Measurements from ENCODE around the gene C11orf68.

C11orf68 gene

DNA sequence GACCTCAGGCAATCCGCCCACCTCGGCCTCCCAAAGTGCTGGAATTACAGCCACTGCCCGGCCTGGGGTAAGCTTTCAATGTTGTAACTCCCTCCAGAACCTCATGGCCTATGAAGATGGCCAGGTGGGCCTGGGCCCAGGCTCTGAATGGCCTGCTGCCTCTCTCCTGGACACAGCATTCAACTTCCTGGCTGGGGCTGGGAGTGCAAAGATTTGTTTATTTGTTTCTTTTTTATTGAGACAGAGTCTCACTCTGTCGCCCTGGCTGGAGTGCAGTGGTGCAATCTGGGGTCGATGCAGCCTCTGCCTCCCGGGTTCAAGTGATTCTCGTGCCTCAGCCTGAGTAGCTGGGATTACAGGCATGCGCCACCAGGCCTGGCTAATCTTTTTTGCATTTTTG, 25.9 kb upstream of the C11orf68 start:
- DNase-seq (ENCODE audit: low read depth in 3 of 3), result no peak

DNA sequence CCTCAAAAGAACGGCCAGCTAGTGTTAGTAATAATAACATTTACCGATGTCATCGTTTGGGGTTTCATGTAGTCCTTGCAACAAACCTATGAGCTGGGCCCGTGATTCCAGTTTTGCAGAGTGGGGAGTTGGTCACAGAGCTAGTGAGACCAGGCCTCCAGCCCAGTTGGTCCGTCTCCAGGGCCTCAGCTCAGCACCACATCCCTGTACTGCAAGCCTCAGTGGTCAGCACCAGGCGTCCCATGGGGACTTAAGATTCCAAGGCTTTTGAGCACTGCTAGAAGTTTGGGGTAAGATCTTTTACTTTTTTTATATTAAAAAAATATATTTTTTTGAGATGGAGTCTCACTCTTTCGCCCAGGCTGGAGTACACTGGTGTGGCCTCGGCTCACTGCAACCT, 25.3 kb upstream of the C11orf68 start:
- no peak for DNase-seq (ENCODE audit: low read depth in 3 of 3)

DNA sequence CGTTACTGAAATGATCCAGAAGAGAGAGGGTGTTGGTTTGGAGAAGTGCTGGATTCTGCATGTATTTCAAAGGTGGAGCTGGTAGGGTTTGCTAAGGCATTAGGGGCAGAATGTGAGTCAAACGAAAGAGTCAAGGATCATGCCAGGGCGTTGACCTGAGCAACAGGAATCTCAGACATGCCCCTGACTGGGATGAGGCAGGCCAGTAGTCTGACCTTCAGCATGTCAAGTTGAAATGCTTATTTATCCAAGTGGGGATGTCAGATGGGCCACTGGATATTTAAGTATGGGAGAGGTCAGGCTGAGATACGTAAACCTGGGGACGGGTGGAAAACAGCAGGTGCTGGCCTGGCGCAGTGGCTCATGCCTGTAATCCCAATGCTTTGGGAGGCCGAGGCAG, 23.7 kb upstream of the C11orf68 start:
- DNase-seq (ENCODE audit: low read depth in 3 of 3), result no peak

DNA sequence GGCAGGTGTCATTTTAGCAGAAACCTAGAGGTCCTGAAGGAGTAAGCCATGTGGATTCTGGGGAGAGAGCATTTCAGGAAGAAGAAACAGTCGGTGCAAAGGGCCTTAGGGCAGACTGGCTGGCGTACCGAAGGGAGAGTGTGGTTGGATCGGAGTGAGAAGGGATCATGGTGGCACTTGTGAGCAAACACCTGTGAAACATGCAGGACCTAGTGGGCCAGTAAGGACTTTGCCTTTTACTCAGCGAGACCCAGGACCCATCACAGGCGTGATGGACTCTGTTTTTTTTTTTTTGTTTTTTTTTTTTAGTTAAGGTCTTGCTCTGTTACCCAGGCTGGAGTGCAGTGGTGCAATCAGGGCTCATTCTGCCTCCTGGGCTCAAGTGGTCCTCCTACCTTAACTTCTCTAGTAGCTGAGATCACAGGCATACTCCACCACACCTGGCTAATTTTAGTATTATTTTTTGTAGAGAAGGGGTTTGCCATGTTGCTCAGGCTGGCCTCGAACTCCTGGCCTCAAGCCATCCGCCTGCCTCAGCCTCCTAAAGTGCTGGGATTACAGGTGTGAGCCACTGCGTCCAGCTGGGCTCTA, 23.0 kb upstream of the C11orf68 start:
- DNase-seq (ENCODE audit: low read depth in 3 of 3), result no peak

DNA sequence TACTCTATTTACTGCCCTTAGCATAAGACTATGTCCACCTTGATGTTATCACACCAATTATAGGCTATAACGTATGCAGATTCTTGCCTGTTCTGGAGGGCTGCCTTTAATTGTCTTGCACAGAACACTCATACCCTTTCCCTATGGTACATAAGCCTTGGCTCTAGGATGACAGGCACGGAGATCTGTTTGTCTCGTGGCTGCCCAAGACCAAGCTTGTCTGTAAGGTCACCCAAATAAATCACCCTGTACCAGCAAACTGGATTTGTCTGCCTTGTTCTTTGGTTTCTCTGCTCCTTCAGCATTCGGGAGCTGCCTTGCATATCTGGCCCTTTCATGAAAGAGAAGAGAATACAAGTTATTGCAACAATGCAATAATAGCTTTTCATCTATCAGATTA, 18.9 kb upstream of the C11orf68 start:
- DNase-seq (ENCODE audit: low read depth in 3 of 3), result no peak

DNA sequence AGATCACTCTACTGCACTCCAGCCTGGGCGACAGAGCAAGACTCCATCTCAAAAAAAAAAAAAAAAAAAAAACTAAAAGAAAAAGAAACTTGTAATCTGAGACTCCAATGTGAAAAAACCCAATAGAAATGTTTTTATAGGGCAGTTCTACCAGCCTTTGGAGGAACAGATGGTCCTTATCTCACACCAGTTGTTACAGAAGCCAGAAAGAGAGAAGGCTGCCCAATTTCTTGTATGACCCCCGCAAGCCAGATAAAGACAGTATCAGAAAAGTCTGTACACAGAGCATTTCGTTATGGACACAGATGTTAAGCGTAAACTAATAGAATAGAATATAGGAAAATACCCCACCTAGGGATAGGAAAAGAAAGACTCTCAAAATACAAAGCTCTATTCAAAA, 15.2 kb upstream of the C11orf68 start:
- no peak for DNase-seq (ENCODE audit: low read depth in 3 of 3)

DNA sequence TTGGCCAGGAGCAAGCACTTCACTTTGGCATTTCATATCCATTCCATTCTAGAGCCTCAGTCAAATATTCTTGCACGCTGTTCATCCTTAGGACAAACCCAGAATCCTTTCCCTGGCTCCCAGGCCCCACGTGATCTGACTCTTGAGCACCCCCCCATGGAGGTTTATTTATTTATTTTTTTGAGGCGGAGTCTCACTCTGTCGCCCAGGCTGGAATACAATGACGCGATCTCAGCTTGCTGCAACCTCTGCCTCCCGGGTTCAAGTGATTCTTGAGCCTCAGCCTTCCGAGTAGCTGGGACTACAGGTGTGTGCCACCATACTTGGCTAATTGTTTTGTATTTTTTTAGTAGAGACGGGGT, 13.7 kb upstream of the C11orf68 start:
- no peak for DNase-seq (ENCODE audit: low read depth in 3 of 3)

DNA sequence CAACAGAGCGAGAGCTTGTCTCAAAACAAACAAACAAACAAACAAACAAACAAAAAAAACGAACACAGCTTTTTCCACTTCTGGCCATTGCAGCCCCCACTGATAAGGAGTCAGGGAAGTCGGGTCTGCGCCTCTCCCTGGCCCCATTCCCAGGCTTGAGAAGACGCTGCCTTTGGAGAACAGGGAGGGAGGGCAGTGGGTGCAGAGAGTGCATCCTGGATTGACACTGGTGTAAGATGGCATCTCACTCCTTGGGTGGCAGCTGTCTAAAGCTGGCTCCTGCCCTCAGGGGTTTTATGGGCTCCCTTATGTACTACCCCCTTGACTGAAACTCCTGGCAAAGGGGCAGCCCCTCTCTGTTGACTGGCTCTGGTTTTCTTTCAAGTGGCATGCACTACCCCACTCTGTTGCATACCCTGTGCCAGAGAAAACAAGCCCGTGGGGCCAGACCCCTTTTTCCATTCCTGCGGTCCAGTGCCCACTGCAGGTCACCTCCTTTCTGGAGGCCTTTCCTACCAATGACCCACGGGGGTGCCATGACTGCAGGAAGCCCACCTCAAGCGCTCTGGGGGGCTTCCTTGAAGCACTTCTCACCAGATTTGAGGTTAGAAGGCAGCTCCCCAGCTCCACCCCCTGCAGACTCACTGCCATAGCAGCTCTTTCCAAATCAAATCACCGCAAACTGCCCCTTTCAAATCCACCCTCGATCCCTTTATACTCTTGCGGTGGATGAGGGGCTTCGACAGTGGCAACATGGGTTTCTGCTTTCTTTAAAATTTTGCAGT, 13.1 kb upstream of the C11orf68 start:
- DNase-seq (ENCODE audit: low read depth in 3 of 3), result no peak

DNA sequence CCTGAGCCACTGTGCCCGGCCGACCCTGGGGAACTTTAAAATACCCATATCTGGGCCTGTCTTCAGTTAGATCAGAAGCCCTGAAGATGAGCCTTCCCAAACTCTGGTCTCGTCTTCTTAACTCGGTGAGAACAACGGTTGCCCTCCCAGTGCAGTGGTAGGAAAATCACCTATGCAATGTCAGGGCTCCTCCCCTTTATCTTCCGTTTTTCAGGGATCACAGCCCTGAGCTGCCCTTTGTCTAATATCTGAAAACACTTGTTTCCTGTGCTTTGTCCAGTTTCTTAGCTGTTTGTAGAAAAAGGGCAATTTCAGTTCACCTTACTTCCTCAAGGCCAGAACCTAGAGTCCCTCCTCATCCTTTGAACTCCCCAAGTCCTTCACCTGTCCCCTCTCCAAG, 9.8 kb upstream of the C11orf68 start:
- no peak for DNase-seq (ENCODE audit: low read depth in 3 of 3)

DNA sequence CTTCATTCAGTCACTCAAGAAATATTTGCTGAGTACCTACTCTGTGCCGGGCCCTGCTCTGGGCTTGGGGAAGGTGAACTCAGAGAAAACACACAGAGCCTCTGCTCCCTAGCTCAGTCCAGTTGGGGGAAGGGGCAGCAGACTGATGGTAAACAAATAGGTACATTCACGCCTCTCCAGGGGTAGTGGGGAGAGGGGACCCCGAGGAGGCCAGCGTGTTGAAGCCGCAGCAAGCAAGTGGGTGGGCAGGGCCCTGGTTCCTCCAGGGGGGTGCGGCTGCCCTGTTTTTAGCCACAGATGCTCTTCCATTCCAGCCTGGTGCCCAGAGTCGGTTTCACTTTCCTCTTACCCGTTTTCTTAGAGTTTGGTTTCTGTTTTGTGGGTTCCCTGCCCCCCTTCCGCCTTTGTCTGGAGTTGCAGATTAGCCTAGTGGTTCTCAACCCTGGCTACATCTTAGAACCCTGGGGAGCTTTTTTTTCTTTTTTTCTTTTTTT, 9.1 kb upstream of the C11orf68 start:
- peak; percentile 54 to 68 (median 59) for DNase-seq (ENCODE audit: low read depth in 3 of 3)

DNA sequence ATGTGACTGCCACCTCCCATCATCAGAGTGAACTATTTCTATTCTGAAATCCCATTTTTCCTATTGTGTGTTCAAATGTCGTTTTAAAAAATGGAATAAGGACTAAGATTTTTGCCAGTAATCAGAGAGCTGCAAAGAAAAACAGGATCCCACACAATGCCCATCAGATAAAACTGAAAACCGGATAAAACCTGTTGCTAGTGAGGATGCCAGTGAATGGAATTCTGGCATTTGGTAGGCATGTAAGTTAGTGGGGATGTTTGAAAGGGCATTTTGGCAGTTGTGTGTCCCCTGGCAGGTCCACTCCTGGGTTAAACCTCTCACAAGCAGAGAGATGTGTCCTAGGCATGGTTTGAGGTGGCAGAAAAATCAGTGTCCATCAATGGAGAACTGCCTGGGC, 6.5 kb upstream of the C11orf68 start:
- no peak for DNase-seq (ENCODE audit: low read depth in 3 of 3)

DNA sequence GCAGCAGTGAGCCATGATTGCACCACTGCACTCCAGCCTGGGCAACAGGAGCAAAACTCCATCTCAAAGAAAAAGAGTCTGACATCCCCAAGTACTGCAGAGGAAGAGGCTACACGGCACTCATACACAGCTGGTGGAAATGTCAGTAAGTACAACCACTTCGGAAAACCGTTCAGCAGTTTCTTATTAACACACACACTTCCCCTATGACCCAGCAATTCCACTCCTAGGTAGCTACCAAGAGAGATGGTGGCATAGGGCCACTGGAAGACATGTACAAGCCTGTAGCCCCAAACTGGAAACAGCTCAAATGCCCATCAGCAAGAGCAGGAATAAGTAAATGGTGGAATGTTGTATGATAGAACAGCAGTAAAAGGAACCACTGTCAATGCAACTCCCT, 3.7 kb upstream of the C11orf68 start:
- DNase-seq (ENCODE audit: low read depth in 3 of 3), result no peak

DNA sequence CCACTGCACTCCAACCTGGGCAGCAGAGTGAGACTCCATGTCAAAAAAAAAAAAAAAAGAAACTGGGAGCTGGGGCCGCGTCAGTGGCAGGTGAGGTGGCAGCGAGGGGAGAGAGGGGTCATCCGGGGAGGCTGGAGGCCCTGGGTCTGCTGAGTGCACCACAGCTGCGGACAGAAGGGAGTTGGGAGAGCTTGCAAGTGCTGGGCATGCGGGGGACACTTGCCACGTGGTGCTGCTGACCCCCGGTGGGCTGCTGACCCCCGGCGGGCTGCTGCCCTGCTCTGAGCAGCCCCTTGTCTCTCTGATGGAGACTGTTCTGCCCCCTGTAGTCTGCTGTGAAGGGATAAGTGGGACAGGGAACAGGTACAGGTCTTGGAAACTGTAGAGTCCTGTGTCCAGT, 3.0 kb upstream of the C11orf68 start:
- no peak for DNase-seq (ENCODE audit: low read depth in 3 of 3)

DNA sequence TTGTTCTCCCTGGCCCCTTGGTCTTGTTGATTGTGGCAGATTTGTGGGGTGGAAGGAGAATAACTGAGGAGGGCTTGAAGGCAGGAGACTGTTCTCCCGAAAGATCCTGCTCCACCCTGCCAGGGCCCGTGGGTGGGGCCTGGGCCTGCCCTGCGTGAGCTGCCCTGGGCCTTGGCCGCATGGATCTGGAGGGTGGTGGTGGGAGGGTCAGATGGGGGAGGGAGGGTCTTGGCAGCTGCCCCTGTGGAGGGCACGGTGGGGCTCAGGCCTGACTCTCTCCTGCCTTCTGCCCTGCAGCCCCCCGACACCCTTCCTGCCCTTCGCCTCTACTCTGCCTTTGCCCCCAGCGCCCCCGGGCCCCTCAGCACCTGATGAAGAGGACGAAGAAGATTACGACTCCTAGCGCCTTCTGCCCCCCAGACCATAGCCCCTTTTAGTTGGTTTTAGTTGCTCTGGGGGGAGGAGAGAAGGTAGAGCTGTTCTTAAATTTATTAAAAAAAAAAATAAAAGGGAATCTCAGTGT, 2.2 kb upstream of the C11orf68 start:
- no peak for DNase-seq (ENCODE audit: low read depth in 3 of 3)

DNA sequence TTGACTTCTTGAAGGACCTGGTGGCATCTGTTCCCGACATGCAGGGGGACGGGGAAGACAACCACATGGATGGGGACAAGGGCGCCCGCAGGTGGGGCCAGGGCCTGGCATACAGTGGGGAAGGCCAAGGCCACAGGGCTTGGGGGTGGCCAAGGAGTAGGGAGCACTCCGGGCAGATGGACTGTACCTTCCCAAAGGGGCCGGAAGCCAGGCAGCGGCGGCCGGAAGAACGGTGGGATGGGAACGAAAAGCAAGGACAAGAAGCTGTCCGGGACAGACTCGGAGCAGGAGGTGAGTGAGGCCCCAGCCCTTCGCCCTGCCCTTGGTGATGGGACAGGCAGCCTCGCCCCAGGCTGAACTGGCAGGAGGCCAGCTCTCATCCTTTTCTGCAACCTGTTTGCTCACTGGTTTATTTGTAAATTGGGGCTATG, 1.5 kb upstream of the C11orf68 start:
- no peak for DNase-seq (ENCODE audit: low read depth in 3 of 3)

DNA sequence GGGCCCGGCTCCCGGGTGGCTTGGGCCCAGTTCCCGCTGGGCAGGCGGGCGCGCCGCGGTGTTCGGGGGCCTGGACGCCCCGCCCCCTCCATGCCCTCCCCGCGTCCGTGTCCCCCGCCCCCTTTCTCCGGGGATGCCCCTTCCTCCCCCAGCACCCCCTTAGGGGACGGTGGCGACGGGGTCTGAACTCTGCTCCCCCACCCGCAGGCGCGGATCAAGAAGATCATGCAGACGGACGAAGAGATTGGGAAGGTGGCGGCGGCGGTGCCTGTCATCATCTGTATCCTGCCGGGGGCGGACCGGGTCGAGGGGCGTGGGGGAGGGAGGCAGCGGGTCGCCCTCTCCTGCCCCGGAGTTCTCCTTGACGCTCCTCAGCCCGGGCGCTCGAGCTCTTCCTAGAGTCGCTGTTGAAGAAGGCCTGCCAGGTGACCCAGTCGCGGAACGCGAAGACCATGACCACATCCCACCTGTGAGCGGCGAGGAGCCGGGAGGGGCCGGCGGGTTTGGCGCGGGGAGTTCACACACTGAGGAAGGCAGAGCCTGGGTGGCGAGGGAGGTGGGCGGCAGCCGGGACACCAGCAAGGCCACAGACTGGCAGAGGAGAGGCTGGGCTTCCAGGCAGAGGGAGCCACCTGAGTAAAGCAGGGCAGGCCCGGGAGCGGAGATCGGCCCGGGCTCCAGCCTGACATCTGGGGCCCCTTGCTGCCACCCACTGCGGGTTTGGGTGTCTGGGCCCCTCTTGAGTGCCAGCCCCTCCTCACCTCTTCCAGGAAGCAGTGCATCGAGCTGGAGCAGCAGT, 910 bp upstream of the C11orf68 start:
- DNase-seq (ENCODE audit: low read depth in 3 of 3), result peak; percentile 33 to 54 (median 42)

DNA sequence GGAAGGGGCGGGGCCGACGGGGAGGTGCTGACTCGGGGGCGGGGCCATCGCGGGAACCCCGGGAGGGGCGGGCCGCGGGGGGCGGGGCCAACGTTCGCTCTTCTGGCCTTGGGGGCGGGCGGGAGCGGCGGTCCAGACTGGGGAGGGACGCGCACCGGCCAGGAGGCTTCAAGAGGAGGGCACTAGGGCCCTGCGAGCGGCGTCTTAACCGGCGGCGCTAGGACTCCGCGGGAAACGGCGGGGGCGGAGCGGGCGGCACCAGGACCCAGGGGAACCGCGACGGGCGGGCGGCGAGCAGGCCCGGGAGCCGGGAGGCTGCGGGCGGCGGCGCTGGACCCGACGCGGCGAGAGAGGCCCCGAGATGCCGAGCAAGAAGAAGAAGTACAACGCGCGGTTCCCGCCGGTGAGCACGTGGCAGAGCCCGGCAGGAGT, 295 bp upstream of the C11orf68 start, which contains the start of gene DRAP1:
DRAP1 (plus strand) TSS at position 286 of the 432 bp plus-strand sequence; CDS start at position 362, 76 bp downstream.
- peak; percentile 97 to 98 (median 98) for DNase-seq (ENCODE audit: low read depth in 3 of 3)

DNA sequence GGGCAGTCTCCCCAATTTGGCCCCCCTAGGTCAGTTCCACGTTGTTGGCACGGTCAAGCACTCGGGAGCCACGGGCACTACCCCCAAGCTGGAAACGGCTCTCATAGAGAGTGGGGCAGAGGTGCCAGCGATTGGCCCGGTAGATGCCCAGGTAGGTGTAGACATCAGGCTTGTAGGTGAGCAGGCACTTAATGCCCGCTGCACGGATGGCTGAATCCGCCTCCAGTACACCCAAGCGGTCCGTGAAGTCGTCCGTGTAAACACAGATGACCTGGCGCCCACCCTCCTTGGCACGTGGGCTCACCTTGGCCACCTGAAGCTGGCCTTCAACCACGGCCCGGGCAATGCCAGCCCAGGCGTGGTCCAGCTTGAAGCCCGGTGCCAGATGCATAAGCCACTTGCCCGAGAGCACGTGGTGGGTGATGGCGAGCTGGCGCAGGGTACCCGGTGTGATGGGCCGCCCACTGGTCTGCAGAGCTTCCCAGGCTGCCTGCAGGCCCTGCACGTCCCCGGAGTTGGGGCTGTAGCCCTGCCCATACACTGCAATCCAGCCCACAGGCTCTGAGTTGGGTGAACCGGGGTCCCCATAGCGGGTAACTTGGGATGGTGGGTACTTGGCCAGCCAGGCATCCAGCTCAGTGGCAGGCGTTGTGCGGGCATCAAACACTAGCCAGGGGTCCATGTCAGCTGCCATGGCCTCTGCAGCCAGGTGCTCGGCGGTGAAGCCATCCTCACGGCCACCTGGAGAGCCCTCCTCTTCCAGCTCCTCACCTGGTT, 1.2 kb downstream of the C11orf68 start:
- no peak for DNase-seq (ENCODE audit: low read depth in 3 of 3)

DNA sequence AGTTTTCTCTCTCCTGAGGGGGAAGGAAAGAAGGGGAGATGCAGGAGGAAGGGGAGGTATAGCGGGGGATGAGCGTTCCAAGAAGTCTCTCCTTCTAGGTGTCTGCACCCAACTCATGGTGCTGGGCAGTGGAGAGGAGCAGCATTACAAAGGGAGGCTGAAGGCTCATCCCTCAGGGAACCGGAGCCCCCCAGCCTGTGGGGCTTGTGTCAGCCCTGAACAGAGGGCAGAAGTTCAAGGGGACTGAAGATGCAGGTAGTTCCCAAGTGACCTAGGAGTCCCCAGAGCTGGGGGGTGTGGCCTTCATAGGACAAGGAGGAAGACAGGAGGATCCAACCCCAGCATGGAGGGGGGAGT, 1.8 kb downstream of the C11orf68 start:
- DNase-seq (ENCODE audit: low read depth in 3 of 3), result no peak

DNA sequence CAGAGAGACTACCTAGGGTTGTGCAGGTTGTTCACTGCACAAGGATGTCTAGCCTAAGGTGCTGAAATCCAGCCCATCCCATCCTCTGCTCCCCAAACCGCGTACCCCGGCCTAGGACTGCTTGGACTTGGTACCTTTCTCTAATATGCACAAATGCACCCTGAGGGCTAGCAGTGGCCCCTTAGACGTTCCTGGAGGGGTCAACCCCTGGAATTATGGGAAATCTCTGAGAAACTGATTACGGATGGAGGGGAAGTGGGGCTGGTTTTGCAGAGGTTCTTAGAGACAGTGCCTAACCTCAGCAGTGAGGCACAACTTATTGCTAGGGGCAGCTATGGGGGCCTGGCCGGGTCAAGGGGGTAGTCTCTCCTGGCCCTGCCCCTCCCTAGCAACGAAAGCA, 2.5 kb downstream of the C11orf68 start:
- DNase-seq (ENCODE audit: low read depth in 3 of 3), result no peak

DNA sequence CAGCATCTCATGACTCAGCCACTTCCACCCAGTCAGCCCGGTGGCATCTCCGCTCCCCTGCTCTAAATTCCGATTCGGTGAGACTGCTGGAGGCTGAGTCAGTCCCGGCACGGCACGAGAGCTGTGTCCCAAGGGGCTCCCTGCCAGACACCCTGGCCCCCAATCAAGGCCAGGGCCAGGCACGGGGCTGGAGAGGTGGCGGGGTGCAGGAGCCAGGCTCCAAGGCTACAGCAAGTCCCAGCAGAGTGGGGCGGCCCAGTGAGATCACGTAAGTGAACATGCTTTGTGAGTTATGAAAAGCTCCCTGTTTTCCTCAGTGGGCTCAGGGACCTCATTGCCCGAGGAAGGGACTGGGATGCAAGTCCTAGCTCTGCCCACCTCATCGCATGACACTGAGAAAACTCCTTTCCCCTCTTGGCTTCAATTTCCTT, 3.0 kb downstream of the C11orf68 start:
- no peak for DNase-seq (ENCODE audit: low read depth in 3 of 3)

Data from stimulated activated CD4-positive, alpha-beta T cell treated with anti-CD3 and anti-CD28 coated beads, TNF-alpha, amount 100 ng/mL, for 24 hours (primary cell).